BJ (cell line): Measurements from ENCODE around the gene CFL1. TPM values are rescaled to one million over a fixed set of nuclear protein-coding genes. Genes with fewer than 3 reads are reported as not detected.

Experiments used
- CTCF ChIA-PET: fragments of 350-600 bp; formaldehyde crosslinking; extraction: SDS; loops from one replicate; lab custom pipeline; 2021; ENCODE audit warnings: antibody characterized with exemption, inconsistent platforms; lab: Yijun Ruan, JAX
- POLR2A ChIA-PET: fragments of 300-600 bp; sonication (Branson Sonifier 250); formaldehyde crosslinking; extraction: SDS; loops from one replicate; lab custom pipeline; 2021; ENCODE audit warnings: antibody characterized with exemption; lab: Charles Lee
- DNase-seq: peaks from one replicate; pipeline ENCODE4 v3.0.0-alpha.2; 2011; ENCODE audit warnings: low read depth
- H3K27me3 ChIP-seq: 2 replicates; pipeline ENCODE4 v1.6.0; 2011; ENCODE audit warnings: low read length; ENCODE audit not compliant: control insufficient read depth, insufficient read depth
- H3K36me3 ChIP-seq: 2 replicates; pipeline ENCODE4 v1.5.1; 2011; ENCODE audit warnings: low read length; ENCODE audit not compliant: control insufficient read depth, insufficient read depth
- H3K4me3 ChIP-seq: 2 replicates; pipeline ENCODE4 v1.5.1; 2011; ENCODE audit warnings: low read depth, mild to moderate bottlenecking, control low read depth, low read length
- CTCF ChIP-seq: IDR thresholded peaks from 2 replicates; pipeline ENCODE4 v1.5.1; 2011; ENCODE audit warnings: low read depth, mild to moderate bottlenecking, control low read depth, inconsistent platforms, low read length, moderate library complexity; ENCODE audit not compliant: insufficient read depth
- polyA plus RNA-seq: library from polyadenylated mRNA; depleted of rRNA; stranded (reverse); fragments of >200 nt; gene quantifications from 2 replicates; pipeline ENCODE4 v1.2.3, GENCODE V29; 2011

CFL1 gene
- polyA plus RNA-seq, 1 experiment = 2,736 TPM

- Histone ChIP-seq H3K36me3 (no peaks in the 10 kb centered on the region), H3K4me3 (no peak overlapping the region), H3K27me3 (peaks cover 18% of the 10 kb centered on the region)
- ChIA-PET CTCF (interaction anchor here (0.5 to 4.2 kb wide), 3 partner anchors 10 to 83 kb away, joined by 4 to 21 read pairs (median 4); no protein-coding TSS in a partner anchor), POLR2A (no interaction called here)
- TF ChIP-seq CTCF = no peak
- no peak for DNase-seq
Observed at GRCh38 chr11:65829459-65829858, 28.5 kb downstream of the CFL1 start.

GRCh38 chr11:65826984-65827735, 30.8 kb downstream of the CFL1 start:
- Histone ChIP-seq H3K27me3 (peaks cover 11% of the 10 kb centered on the region), H3K36me3 (no peaks in the 10 kb centered on the region), H3K4me3 (no peak overlapping the region)
- no peak for DNase-seq
- ChIA-PET CTCF (interaction anchor here (0.5 to 4.2 kb wide), 8 partner anchors 8 to 161 kb away, joined by 3 to 21 read pairs (median 4); partner anchors contain the start of gene MUS81), POLR2A (no interaction called here)
- no peak for TF ChIP-seq CTCF

- H3K36me3 ChIP-seq = no peaks in the 10 kb centered on the region
- H3K4me3 ChIP-seq = no peak overlapping the region
- CTCF ChIA-PET = interaction anchor here (0.6 to 1.5 kb wide), 5 partner anchors 9 to 117 kb away, joined by 3 to 11 read pairs (median 3); partner anchors contain the start of gene KAT5
- no peaks in the 10 kb centered on the region for H3K27me3 ChIP-seq
- no peak for TF ChIP-seq CTCF
- no peak for DNase-seq
- POLR2A ChIA-PET = no interaction called here
Observed at GRCh38 chr11:65822776-65823528, 35.0 kb downstream of the CFL1 start.

- POLR2A ChIA-PET = no interaction called here
- H3K27me3 ChIP-seq = no peaks in the 10 kb centered on the region
- no peak overlapping the region for H3K4me3 ChIP-seq
- TF ChIP-seq CTCF = no peak
- CTCF ChIA-PET = interaction anchor here (1.6 to 1.8 kb wide), 2 partner anchors 109 to 115 kb away, joined by 4 to 6 read pairs; partner anchors contain the start of gene KAT5
- no peaks in the 10 kb centered on the region for H3K36me3 ChIP-seq
- no peak for DNase-seq
Observed at GRCh38 chr11:65821107-65821506, 36.9 kb downstream of the CFL1 start.
